OCI-LY1 (cell line): ENCODE results near the gene SVBP.

Experiments
- EZH2 ChIP-seq: fragments of 200-600 bp; sonication (generic), shearing (Covaris generic); IDR thresholded peaks from 2 replicates; pipeline ENCODE4 v1.8.0; 2017; ENCODE audit warnings: borderline replicate concordance, mixed run types, mild to moderate bottlenecking, antibody characterized with exemption, low read length, moderate library complexity, mixed read lengths
- TF ChIP-seq, protein P1 (sequence below): fragments of 200-600 bp; sonication (generic), shearing (Covaris generic); IDR thresholded peaks from 2 replicates; pipeline ENCODE4 v1.5.1; 2017; ENCODE audit warnings: mild to moderate bottlenecking, antibody characterized with exemption, low read length, moderate library complexity, mixed read lengths

DNA sequence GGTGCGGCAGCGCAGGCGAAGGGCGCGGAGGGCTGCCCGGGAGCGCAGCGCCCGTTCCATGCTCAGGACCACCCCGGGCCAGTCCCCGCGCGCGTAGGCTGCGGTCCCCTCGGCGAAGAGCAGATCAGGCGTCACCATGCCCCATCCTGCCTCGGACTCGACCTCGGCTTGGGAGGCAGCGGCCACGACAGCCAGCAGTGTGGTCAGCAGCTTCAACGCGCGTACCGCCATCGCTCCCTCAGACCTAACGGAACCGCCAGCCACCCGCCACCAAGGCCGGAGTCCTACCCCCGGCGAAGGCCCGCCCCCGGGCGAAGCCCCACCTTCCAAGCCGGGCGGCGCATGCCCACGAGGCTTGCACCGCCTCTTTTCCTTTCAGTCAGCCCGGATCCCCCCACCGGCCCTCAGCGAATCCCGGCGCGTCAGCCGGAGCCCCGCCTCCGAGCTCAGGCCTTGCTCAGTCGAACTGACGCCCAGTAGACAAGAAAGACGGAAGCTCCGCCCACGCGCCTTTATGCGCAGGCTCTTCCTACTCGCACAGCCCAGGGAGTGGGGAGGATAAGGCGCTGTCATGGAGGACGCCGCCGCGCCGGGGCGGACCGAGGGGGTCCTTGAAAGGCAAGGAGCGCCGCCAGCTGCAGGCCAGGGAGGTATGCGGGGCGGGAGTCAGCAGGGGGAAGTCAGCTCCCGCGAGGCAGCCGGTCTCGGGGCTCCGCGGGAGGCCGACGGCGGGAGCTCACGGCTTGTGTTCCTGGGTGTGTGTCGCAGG, 50.3 kb downstream of the SVBP start, which contains the start of the genes C1orf50 and P3H1:
- TF ChIP-seq, protein P1, sequence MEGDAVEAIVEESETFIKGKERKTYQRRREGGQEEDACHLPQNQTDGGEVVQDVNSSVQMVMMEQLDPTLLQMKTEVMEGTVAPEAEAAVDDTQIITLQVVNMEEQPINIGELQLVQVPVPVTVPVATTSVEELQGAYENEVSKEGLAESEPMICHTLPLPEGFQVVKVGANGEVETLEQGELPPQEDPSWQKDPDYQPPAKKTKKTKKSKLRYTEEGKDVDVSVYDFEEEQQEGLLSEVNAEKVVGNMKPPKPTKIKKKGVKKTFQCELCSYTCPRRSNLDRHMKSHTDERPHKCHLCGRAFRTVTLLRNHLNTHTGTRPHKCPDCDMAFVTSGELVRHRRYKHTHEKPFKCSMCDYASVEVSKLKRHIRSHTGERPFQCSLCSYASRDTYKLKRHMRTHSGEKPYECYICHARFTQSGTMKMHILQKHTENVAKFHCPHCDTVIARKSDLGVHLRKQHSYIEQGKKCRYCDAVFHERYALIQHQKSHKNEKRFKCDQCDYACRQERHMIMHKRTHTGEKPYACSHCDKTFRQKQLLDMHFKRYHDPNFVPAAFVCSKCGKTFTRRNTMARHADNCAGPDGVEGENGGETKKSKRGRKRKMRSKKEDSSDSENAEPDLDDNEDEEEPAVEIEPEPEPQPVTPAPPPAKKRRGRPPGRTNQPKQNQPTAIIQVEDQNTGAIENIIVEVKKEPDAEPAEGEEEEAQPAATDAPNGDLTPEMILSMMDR, result no peak
- TF ChIP-seq EZH2, result no peak
